Right lobe of liver (tissue), 6 donors: Measurements from ENCODE around the gene EPN1. TPM values are rescaled to one million over a fixed set of nuclear protein-coding genes. Genes with fewer than 3 reads are reported as not detected.

Source experiments
- ATAC-seq, 4 donors: fragments of 200-7000 bp; cut with Tn5 transposase; one replicate each; pipeline ENCODE4 v1.9.1; 2020; ENCODE audit warnings: mild to moderate bottlenecking in 4 of 4, moderate library complexity in 4 of 4
- DNase-seq, 3 donors: peaks; one replicate each; pipeline ENCODE4 v3.0.0-alpha.2; 2020
- H3K27ac ChIP-seq, 3 donors: fragments of 200-600 bp; one replicate each; pipeline ENCODE4 v1.8.0; 2022
- H3K27me3 ChIP-seq, 2 donors: fragments of 200-600 bp; one replicate each; pipeline ENCODE4 v1.8.0; 2022
- H3K36me3 ChIP-seq, 4 donors: fragments of 200-600 bp; sonication (generic) in 1 of 4; one replicate each; pipeline versions ENCODE4 v1.5.1 to v1.8.0; 2017 to 2022; ENCODE audit warnings: control low read depth in 1 of 4
- H3K4me1 ChIP-seq, 4 donors: fragments of 200-600 bp; sonication (generic) in 1 of 4; one replicate each; pipeline versions ENCODE4 v1.5.1 to v1.8.0; 2017 to 2022; ENCODE audit warnings: control low read depth in 1 of 4
- H3K4me3 ChIP-seq, 3 donors: fragments of 200-600 bp; one replicate each; pipeline ENCODE4 v1.8.0; 2022
- H3K9me3 ChIP-seq, 4 donors: fragments of 200-600 bp; sonication (generic) in 1 of 4; one replicate each; pipeline versions ENCODE4 v1.5.1 to v1.8.0; 2017 to 2022; ENCODE audit warnings: control low read depth in 1 of 4
- CTCF ChIP-seq, 4 donors: fragments of 200-600 bp in 3 of 4; fragments of 450-650 bp in 1 of 4; IDR thresholded peaks; one replicate each; pipeline versions ENCODE4 v1.5.1 to v1.8.0; 2016 to 2022; ENCODE audit warnings: antibody characterized with exemption in 4 of 4, mild to moderate bottlenecking in 2 of 4
- POLR2A ChIP-seq: fragments of 450-650 bp; IDR thresholded peaks from one replicate; pipeline ENCODE4 v1.6.1; 2017; ENCODE audit warnings: antibody characterized with exemption, mild to moderate bottlenecking
- whole genome bisulfite sequencing: methylation state at CpG from one replicate; pipeline ENCODE4 v1.1.6; 2018; ENCODE audit warnings: low coverage, low lambda C conversion rate; ENCODE audit not compliant: insufficient coverage; ENCODE audit errors: missing lambda C conversion rate; 5-methylcytosine and 5-hydroxymethylcytosine counted together
- intact Hi-C, 2 donors: fragments of 100-400 bp; cut with DNase I; formaldehyde crosslinking; loops; one replicate each; pipeline versions ENCODE4 v1.11.2 to v1.14.1; 2022
- total RNA-seq, 6 experiments: library from RNA; depleted of rRNA in 2 of 6; stranded (reverse); fragments of >200 nt in 2 of 6; fragmentation: NEBNext Ultra II Directional in 3 of 6; extraction: Animal tissue kit (Norgen Biotek cat#: 25700) in 3 of 6; gene quantifications; one replicate each; pipeline versions ENCODE4 v1.1.0 to v1.2.4, GENCODE V29; 2016 to 2023
- donor health status: DM: no; HTN: yes; CAD: no.
- donor health status: DM: no; HTN: no; CAD: no.
- donor health status: DM: no; HTN: no; CAD: no.
- donor health status: DM: no; HTN: yes; CAD: no.
- donor health status: DM: no; HTN: yes; CAD: no.

The EPN1 gene
- total RNA-seq, 6 experiments from 2014 or later = 88.9 to 162 (median 107) TPM

- Histone ChIP-seq H3K4me1 (peaks cover 0 to 20% (median 3%) of the 10 kb centered on the region in 4 donors), H3K27me3 (no peaks in the 10 kb centered on the region), H3K4me3 (peak overlapping the region; percentile 77 to 96 (median 89)), H3K36me3 (peaks cover 0 to 10% (median 0%) of the 10 kb centered on the region in 4 donors), H3K27ac (peak overlapping the region; percentile 34 to 81 (median 78)), H3K9me3 (no peaks in the 10 kb centered on the region)
- ATAC-seq = no peak
- intact Hi-C loops = no loop called here
- TF ChIP-seq CTCF (IDR thresholded peaks at IDR 0.05) = no peak
- DNase-seq = peak in 1 of 3 donors; percentile 19
- 24% methylated on average over 13 of the region's 25 CpGs for WGBS
Measured at GRCh38 chr19:55648585-55649267, 26.3 kb upstream of the EPN1 start.

GRCh38 chr19:55649268-55650125, 25.5 kb upstream of the EPN1 start:
- no peak overlapping the region for H3K27ac ChIP-seq
- peaks cover 0 to 16% (median 3%) of the 10 kb centered on the region in 4 donors for H3K4me1 ChIP-seq
- intact Hi-C loops = no loop called here

GRCh38 chr19:55650126-55650557, 24.9 kb upstream of the EPN1 start:
- no peak for DNase-seq
- Histone ChIP-seq H3K9me3 (no peaks in the 10 kb centered on the region), H3K27ac (no peak overlapping the region), H3K27me3 (no peaks in the 10 kb centered on the region), H3K4me3 (no peak overlapping the region), H3K4me1 (peaks cover 0 to 13% (median 3%) of the 10 kb centered on the region in 4 donors), H3K36me3 (peaks cover 0 to 4% (median 0%) of the 10 kb centered on the region in 4 donors)
- no peak for ATAC-seq
- no peak for TF ChIP-seq CTCF (IDR thresholded peaks at IDR 0.05)
- no peak for TF ChIP-seq POLR2A
- intact Hi-C loops = no loop called here
- WGBS = 74% methylated on average over 3 of the region's 4 CpGs

More at GRCh38 chr19:55649268-55650125, 25.5 kb upstream of the EPN1 start:
- Histone ChIP-seq H3K4me3 (peak overlapping the region in 1 of 3 donors; percentile 77), H3K36me3 (peaks cover 0 to 10% (median 0%) of the 10 kb centered on the region in 4 donors), H3K27me3 (no peaks in the 10 kb centered on the region), H3K9me3 (no peaks in the 10 kb centered on the region)
- DNase-seq = peak in 1 of 3 donors; percentile 17
- WGBS = 79% methylated on average over 2 of the region's 17 CpGs
- TF ChIP-seq CTCF (IDR thresholded peaks at IDR 0.05) = no peak
- no peak for TF ChIP-seq POLR2A
- ATAC-seq = no peak

GRCh38 chr19:55650602-55651230, 24.3 kb upstream of the EPN1 start:
- ATAC-seq = no peak

More at GRCh38 chr19:55650602-55651230, 24.3 kb upstream of the EPN1 start:
- Histone ChIP-seq H3K36me3 (no peaks in the 10 kb centered on the region), H3K4me3 (no peak overlapping the region), H3K9me3 (no peaks in the 10 kb centered on the region), H3K27ac (no peak overlapping the region), H3K4me1 (peaks cover 0 to 13% (median 3%) of the 10 kb centered on the region in 4 donors), H3K27me3 (no peaks in the 10 kb centered on the region)
- TF ChIP-seq POLR2A (no peak), CTCF (IDR thresholded peaks at IDR 0.05) (no peak)
- 89% methylated on average over 6 of the region's 17 CpGs for WGBS
- DNase-seq = peak in 1 of 3 donors; percentile 20
- intact Hi-C loops = no loop called here
